Mesothelial cell of epicardium (in vitro differentiated cells): ENCODE measurements around the gene NFASC. TPM values are rescaled to one million over a fixed set of nuclear protein-coding genes. Genes with fewer than 3 reads are reported as not detected.

ENCODE experiments used
- DNase-seq, 2 experiments: peaks; one replicate each; pipeline ENCODE4 v3.0.0; 2021; ENCODE audit warnings: low spot score in 2 of 2; ENCODE audit not compliant: unreplicated experiment in 2 of 2
- H3K27ac Mint-ChIP-seq: 2 replicates; pipeline ENCODE4 v1.8.0; 2021; ENCODE audit warnings: mixed read lengths
- H3K27me3 Mint-ChIP-seq: 2 replicates; pipeline ENCODE4 v1.8.0; 2021; ENCODE audit warnings: low read depth, mixed read lengths
- H3K36me3 Mint-ChIP-seq: 2 replicates; pipeline ENCODE4 v1.8.0; 2021; ENCODE audit warnings: mixed read lengths
- H3K4me1 Mint-ChIP-seq: 2 replicates; pipeline ENCODE4 v1.8.0; 2021; ENCODE audit warnings: mixed read lengths
- H3K4me3 Mint-ChIP-seq: 2 replicates; pipeline ENCODE4 v1.8.0; 2021; ENCODE audit warnings: mild to moderate bottlenecking, moderate library complexity, mixed read lengths
- H3K9me3 Mint-ChIP-seq: 2 replicates; pipeline ENCODE4 v1.8.0; 2021; ENCODE audit warnings: mixed read lengths
- total RNA-seq: library from RNA; stranded (reverse); gene quantifications from 3 replicates; pipeline ENCODE4 v1.2.1, GENCODE V29; 2021
- TF ChIP-seq, protein P1 (sequence below): fragments of 200-600 bp; sonication (generic); IDR thresholded peaks from one replicate; pipeline ENCODE4 v1.5.0; 2021; ENCODE audit warnings: antibody characterized with exemption; ENCODE audit not compliant: unreplicated experiment

The NFASC gene
- total RNA-seq, 1 donor from 2014 or later = 0.72 TPM

DNA sequence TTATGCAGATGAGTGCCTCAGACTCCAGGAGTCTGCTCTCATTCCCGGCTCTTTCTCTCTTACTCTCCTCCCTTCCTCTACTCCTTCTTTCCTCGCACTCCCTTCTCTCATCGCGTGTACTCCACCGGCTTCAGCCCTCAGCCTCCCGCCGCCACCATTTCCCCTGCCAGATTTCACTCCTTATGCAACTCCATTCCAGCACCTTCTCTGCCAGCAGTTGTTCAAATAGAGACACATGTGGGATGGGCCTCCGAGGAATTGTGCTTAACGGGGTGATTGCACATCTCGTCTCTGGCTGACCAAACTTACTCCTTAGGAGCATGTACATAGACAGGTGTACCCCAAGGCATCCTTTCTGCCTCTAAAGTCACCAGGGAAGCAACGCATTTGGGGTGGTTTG, 174.5 kb downstream of the NFASC start:
- peaks cover 87% of the 10 kb centered on the region for H3K27me3 Mint-ChIP-seq
- H3K4me3 Mint-ChIP-seq = no peak overlapping the region
- no peak overlapping the region for H3K27ac Mint-ChIP-seq
- H3K9me3 Mint-ChIP-seq = no peaks in the 10 kb centered on the region
- H3K4me1 Mint-ChIP-seq = no peaks in the 10 kb centered on the region
- TF ChIP-seq, protein P1, sequence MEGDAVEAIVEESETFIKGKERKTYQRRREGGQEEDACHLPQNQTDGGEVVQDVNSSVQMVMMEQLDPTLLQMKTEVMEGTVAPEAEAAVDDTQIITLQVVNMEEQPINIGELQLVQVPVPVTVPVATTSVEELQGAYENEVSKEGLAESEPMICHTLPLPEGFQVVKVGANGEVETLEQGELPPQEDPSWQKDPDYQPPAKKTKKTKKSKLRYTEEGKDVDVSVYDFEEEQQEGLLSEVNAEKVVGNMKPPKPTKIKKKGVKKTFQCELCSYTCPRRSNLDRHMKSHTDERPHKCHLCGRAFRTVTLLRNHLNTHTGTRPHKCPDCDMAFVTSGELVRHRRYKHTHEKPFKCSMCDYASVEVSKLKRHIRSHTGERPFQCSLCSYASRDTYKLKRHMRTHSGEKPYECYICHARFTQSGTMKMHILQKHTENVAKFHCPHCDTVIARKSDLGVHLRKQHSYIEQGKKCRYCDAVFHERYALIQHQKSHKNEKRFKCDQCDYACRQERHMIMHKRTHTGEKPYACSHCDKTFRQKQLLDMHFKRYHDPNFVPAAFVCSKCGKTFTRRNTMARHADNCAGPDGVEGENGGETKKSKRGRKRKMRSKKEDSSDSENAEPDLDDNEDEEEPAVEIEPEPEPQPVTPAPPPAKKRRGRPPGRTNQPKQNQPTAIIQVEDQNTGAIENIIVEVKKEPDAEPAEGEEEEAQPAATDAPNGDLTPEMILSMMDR = no peak
- H3K36me3 Mint-ChIP-seq = no peaks in the 10 kb centered on the region
- DNase-seq = no peak

DNA sequence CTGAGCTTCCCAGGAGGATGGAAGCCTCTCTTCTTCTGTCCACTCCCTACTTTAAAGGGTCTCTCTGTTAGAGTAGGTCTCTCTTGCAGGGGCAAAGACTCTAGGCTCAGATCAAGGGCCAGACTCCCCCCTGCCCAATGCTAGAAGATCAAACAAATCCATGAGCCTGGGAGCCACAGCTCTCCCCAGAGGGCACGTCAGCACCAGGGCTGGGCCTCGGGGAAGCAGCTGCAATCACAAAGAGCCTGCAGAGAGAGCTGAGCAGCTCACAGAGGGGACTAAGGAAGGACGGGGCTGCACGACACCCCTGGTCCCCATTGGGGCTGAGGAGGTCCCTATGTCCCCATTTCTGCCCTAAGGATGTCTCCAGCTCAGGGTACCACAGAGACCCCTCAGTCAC, 176.2 kb downstream of the NFASC start:
- Mint-ChIP-seq H3K27me3 (peaks cover 77% of the 10 kb centered on the region), H3K36me3 (no peaks in the 10 kb centered on the region), H3K4me1 (no peaks in the 10 kb centered on the region), H3K4me3 (no peak overlapping the region), H3K27ac (no peak overlapping the region), H3K9me3 (no peaks in the 10 kb centered on the region)
- TF ChIP-seq, protein P1 = no peak
- DNase-seq = no peak

DNA sequence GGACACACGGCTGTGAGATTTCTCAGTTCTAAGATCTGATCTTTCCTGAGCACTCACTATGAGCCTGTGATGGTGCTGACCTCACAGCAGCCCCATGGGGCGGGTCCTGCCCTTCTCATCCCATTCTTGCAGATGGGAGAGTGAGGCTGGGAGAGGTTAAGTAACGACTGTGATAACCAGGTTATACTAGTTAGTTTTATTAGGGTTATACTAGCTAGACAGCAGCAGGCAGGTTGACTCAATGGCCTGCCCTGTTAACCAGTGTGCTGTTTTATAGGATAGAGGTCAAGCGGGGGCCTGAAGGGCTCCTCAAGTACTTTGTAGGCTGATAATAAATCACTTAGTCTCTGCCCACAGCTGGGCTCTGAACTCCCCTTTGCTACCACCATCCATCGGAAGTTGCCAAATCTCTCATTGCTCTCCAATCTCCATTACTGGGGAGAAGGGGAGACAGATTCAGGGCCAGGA, 177.1 kb downstream of the NFASC start:
- no peak for DNase-seq
- Mint-ChIP-seq H3K27me3 (peaks cover 68% of the 10 kb centered on the region), H3K9me3 (no peaks in the 10 kb centered on the region), H3K36me3 (no peaks in the 10 kb centered on the region), H3K4me3 (no peak overlapping the region), H3K4me1 (no peaks in the 10 kb centered on the region), H3K27ac (no peak overlapping the region)
- TF ChIP-seq, protein P1 = no peak

DNA sequence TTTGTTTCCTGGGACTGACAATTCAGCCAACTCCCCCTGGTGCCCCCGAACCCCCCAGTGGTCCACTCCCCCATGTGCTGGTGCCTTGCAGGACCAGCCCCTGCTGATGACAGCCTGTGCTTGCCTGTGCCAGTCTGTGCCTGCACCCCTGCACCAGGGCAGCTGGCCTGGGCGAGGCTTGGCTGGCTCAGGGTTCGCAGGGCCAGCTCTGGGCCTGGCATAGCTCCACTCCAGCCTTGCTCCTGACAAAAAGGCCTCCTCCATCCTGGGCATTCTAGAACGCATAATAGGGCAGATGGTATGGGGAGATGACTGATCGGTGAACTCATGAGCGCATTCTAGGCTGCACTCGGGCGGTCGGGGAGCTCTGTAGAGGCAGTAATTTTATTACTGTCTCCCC, 177.7 kb downstream of the NFASC start:
- H3K36me3 Mint-ChIP-seq = no peaks in the 10 kb centered on the region
- H3K4me3 Mint-ChIP-seq = no peak overlapping the region
- TF ChIP-seq, protein P1 = no peak
- H3K9me3 Mint-ChIP-seq = no peaks in the 10 kb centered on the region
- peaks cover 69% of the 10 kb centered on the region for H3K27me3 Mint-ChIP-seq
- H3K4me1 Mint-ChIP-seq = no peaks in the 10 kb centered on the region
- DNase-seq = no peak
- no peak overlapping the region for H3K27ac Mint-ChIP-seq

DNA sequence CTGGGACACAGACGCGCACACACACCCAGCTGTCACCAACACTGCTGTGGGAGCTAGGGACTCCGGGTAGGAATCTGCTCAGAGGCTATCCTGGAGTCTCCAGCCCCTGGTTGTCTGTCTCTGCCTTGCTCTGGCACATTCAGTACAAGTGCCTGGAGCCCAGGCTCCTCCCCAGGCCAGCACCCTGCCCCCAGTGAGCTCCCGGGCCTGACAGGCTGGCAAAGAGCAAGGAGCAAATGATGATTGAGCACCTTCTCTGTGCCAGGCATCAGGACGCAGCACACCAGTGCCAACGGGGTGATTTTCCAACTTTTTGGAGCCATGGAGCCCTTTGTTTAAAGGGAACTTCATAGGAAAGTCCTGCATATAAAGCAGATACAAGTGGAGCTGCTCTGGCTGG, 178.8 kb downstream of the NFASC start:
- H3K36me3 Mint-ChIP-seq = no peaks in the 10 kb centered on the region

DNA sequence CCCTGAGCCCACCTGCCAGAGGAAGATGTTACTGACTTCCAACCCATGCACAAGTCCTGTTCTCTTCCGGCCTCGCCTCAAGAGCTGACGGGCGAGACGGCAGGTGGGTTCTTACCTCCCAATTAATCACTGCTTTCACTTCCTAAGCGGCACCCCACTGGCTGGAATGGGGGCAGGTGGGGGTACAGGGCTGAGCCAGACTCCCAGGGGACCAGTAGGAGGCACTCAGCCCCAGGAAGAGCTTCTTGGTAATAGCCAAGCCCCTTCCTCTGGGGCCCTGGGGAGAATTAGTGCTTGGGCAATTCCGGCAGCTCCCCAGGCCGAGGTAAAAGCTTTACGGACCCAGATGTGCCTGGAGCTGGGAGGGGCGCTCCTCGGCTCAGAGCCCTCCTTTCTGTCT, 182.0 kb downstream of the NFASC start:
- Mint-ChIP-seq H3K9me3 (no peaks in the 10 kb centered on the region), H3K27ac (no peak overlapping the region), H3K27me3 (peaks cover 51% of the 10 kb centered on the region), H3K36me3 (no peaks in the 10 kb centered on the region), H3K4me3 (no peak overlapping the region), H3K4me1 (no peaks in the 10 kb centered on the region)
- TF ChIP-seq, protein P1 = no peak
- no peak for DNase-seq

More for the DNA sequence above, 178.8 kb downstream of the NFASC start:
- Mint-ChIP-seq H3K27ac (no peak overlapping the region), H3K4me1 (no peaks in the 10 kb centered on the region), H3K27me3 (peaks cover 66% of the 10 kb centered on the region), H3K9me3 (no peaks in the 10 kb centered on the region), H3K4me3 (no peak overlapping the region)
- TF ChIP-seq, protein P1 = no peak
- no peak for DNase-seq
